ENCODE results near the gene TMEM100. TPM values are rescaled to one million over a fixed set of nuclear protein-coding genes. Genes with fewer than 3 reads are reported as not detected.

Gene TMEM100
- polyA plus RNA-seq, 1 donor from 2014 or later: not detected

DNA sequence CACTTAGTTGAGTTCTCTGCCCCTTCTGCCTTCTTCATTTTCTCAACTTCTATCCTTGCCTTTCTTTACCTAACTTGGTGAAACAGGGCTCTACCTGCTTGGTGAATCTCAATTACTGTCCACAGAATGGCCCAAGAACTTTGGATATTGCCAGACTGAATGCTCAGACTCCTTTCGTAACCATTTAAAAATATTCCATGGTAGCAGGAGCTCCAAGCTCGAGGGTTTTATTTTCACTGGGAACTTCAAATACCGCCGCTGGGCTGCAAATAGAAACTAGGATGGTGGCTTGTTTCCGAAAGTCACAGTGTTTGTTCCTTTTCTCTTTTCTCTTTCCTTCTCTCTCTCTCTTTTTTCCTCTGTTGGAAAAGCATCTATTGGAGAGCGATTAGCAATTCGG is 13.2 kb downstream of the TMEM100 start:
- TF ChIP-seq, protein P1, sequence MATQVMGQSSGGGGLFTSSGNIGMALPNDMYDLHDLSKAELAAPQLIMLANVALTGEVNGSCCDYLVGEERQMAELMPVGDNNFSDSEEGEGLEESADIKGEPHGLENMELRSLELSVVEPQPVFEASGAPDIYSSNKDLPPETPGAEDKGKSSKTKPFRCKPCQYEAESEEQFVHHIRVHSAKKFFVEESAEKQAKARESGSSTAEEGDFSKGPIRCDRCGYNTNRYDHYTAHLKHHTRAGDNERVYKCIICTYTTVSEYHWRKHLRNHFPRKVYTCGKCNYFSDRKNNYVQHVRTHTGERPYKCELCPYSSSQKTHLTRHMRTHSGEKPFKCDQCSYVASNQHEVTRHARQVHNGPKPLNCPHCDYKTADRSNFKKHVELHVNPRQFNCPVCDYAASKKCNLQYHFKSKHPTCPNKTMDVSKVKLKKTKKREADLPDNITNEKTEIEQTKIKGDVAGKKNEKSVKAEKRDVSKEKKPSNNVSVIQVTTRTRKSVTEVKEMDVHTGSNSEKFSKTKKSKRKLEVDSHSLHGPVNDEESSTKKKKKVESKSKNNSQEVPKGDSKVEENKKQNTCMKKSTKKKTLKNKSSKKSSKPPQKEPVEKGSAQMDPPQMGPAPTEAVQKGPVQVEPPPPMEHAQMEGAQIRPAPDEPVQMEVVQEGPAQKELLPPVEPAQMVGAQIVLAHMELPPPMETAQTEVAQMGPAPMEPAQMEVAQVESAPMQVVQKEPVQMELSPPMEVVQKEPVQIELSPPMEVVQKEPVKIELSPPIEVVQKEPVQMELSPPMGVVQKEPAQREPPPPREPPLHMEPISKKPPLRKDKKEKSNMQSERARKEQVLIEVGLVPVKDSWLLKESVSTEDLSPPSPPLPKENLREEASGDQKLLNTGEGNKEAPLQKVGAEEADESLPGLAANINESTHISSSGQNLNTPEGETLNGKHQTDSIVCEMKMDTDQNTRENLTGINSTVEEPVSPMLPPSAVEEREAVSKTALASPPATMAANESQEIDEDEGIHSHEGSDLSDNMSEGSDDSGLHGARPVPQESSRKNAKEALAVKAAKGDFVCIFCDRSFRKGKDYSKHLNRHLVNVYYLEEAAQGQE (IDR thresholded peaks at IDR 0.05; ENCODE audit: borderline replicate concordance): no peak
- TF ChIP-seq POLR2AphosphoS5 (IDR thresholded peaks at IDR 0.05) (no peak), EP300 (conservative IDR thresholded peaks at IDR 0.05; ENCODE audit: poor library complexity, severe bottlenecking) (no peak), TAF1 (IDR thresholded peaks at IDR 0.05; ENCODE audit: low read depth) (no peak)
- TF ChIP-seq, protein P2, sequence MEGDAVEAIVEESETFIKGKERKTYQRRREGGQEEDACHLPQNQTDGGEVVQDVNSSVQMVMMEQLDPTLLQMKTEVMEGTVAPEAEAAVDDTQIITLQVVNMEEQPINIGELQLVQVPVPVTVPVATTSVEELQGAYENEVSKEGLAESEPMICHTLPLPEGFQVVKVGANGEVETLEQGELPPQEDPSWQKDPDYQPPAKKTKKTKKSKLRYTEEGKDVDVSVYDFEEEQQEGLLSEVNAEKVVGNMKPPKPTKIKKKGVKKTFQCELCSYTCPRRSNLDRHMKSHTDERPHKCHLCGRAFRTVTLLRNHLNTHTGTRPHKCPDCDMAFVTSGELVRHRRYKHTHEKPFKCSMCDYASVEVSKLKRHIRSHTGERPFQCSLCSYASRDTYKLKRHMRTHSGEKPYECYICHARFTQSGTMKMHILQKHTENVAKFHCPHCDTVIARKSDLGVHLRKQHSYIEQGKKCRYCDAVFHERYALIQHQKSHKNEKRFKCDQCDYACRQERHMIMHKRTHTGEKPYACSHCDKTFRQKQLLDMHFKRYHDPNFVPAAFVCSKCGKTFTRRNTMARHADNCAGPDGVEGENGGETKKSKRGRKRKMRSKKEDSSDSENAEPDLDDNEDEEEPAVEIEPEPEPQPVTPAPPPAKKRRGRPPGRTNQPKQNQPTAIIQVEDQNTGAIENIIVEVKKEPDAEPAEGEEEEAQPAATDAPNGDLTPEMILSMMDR (IDR thresholded peaks at IDR 0.05; ENCODE audit: poor library complexity, severe bottlenecking): no peak
- H3K9me2 ChIP-seq (ENCODE audit: insufficient read depth, low read length): no peaks in the 10 kb centered on the region
- H3K4me3 ChIP-seq (ENCODE audit: low read length): no peak overlapping the region
- no peaks in the 10 kb centered on the region for H3F3A ChIP-seq (ENCODE audit: insufficient read depth, low read length, poor library complexity, severe bottlenecking)
- H4K20me1 ChIP-seq (ENCODE audit: insufficient read depth): no peaks in the 10 kb centered on the region
- H3K9me3 ChIP-seq (ENCODE audit: low read length): no peaks in the 10 kb centered on the region
- H3K9ac ChIP-seq (ENCODE audit: low read length): no peak overlapping the region
- H3K79me2 ChIP-seq (replicated peaks; ENCODE audit: insufficient read depth, low read length): no peaks in the 10 kb centered on the region
- no peak overlapping the region for H2AFZ ChIP-seq (ENCODE audit: low read depth, low read length)
- H3K27ac ChIP-seq (ENCODE audit: low read length): no peak overlapping the region
- no peak overlapping the region for H3K4me2 ChIP-seq (ENCODE audit: low read length)
- no peaks in the 10 kb centered on the region for H3K36me3 ChIP-seq (ENCODE audit: insufficient read depth, low read length)
- no peaks in the 10 kb centered on the region for H3K27me3 ChIP-seq (ENCODE audit: insufficient read depth, low read depth, low read length)

DNA sequence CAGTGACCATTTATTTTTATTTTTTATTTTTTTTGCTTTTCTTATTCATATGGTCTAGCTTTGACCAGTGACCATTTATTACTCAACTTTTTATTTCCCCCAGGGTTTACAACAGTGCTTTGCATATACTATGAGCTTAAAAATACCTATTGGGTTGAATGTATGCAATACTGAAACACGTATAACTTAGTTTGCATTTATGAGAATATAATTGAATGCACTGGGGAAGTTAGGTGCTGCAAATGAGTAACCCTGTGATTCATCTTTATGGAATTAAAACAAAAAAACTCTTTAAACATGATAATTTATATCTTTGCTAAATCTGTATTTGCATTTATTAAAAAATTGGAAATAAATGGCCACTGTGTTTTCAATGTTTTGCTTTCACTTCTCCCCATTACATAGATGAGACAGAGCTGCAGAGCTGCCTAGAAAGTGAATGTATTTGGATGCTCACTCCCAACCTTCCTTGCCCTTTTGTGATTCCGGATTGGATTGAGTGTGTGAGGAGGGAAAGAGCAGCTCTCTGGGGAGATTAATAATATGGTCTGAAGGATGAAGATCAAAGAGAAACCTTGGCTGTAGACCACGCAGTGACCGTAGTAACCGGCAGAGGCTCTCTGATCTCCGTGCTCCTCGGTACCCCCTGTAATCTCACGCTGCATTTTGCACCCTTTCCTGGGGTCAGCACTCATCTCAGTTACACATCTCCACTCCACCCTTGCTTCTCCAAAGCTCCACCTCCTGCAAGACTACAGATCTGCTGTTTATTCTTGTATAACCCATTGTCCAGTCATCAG is 14.3 kb downstream of the TMEM100 start:
- no peak overlapping the region for H3K9ac ChIP-seq (ENCODE audit: low read length)
- no peaks in the 10 kb centered on the region for H3K79me2 ChIP-seq (replicated peaks; ENCODE audit: insufficient read depth, low read length)
- H3K27me3 ChIP-seq (ENCODE audit: insufficient read depth, low read depth, low read length): no peaks in the 10 kb centered on the region
- no peaks in the 10 kb centered on the region for H3K9me2 ChIP-seq (ENCODE audit: insufficient read depth, low read length)
- H2AFZ ChIP-seq (ENCODE audit: low read depth, low read length): no peak overlapping the region
- H3F3A ChIP-seq (ENCODE audit: insufficient read depth, low read length, poor library complexity, severe bottlenecking): no peaks in the 10 kb centered on the region
- no peak for TF ChIP-seq SMC3 (conservative IDR thresholded peaks at IDR 0.05; ENCODE audit: poor library complexity)
- no peak for TF ChIP-seq POLR2AphosphoS5 (IDR thresholded peaks at IDR 0.05)
- TF ChIP-seq, protein P1 (IDR thresholded peaks at IDR 0.05; ENCODE audit: borderline replicate concordance): no peak
- no peak for TF ChIP-seq EZH2 (IDR thresholded peaks at IDR 0.05; ENCODE audit: borderline replicate concordance, insufficient read depth, low read length, poor library complexity, severe bottlenecking)
- TF ChIP-seq, protein P2 (IDR thresholded peaks at IDR 0.05; ENCODE audit: poor library complexity, severe bottlenecking): no peak
- TF ChIP-seq TAF1 (IDR thresholded peaks at IDR 0.05; ENCODE audit: low read depth): no peak
- no peak for TF ChIP-seq EP300 (conservative IDR thresholded peaks at IDR 0.05; ENCODE audit: poor library complexity, severe bottlenecking)
- TF ChIP-seq RAD21 (conservative IDR thresholded peaks at IDR 0.05): no peak
- TF ChIP-seq MXI1 (conservative IDR thresholded peaks at IDR 0.05; ENCODE audit: poor library complexity, severe bottlenecking): no peak
- no peaks in the 10 kb centered on the region for H3K36me3 ChIP-seq (ENCODE audit: insufficient read depth, low read length)
- H3K9me3 ChIP-seq (ENCODE audit: low read length): no peaks in the 10 kb centered on the region
- H3K4me2 ChIP-seq (ENCODE audit: low read length): no peak overlapping the region
- H4K20me1 ChIP-seq (ENCODE audit: insufficient read depth): no peaks in the 10 kb centered on the region
- H3K27ac ChIP-seq (ENCODE audit: low read length): no peak overlapping the region
- no peak overlapping the region for H3K4me3 ChIP-seq (ENCODE audit: low read length)
